ENCODE measurements around the gene PLAAT1. TPM values are rescaled to one million over a fixed set of nuclear protein-coding genes. Genes with fewer than 3 reads are reported as not detected.
A peak's percentile ranks its signal among the peaks of the same experiment; 100 is the strongest.

PLAAT1 gene
- total RNA-seq (2022): 0.93 and 1.0 TPM in 2 replicates
- Bru-seq, nascent RNA: percentile 31 among the genes with signal in this experiment
- BruChase-seq, experiment 1, labeled RNA remaining after a 6-hour chase: percentile 16 among the genes with signal in this experiment
- percentile 23 among the genes with signal in this experiment for BruChase-seq, experiment 2, labeled RNA remaining after a 2-hour chase
- long read RNA-seq, partial matches to known transcripts: 0 of 1 reads
- long read RNA-seq, other reads (novel, unspliced or antisense): 0 of 1 reads

GRCh38 chr3:193240850-193241706 is at the start of gene PLAAT1:
TSS of gene PLAAT1 (plus strand) at chr3:193241222. CDS start at chr3:193255651, 14,429 bp downstream.
- Mint-ChIP-seq H3K36me3 (ENCODE audit: insufficient read depth, unreplicated experiment) (no peaks in the 10 kb centered on the region), H3K9me3 (ENCODE audit: unreplicated experiment) (peaks cover 7% of the 10 kb centered on the region), H3K27me3 (ENCODE audit: insufficient read depth, unreplicated experiment) (peaks cover 13% of the 10 kb centered on the region), H3K27ac (ENCODE audit: low read depth, unreplicated experiment) (no peak within 1 kb of the TSS), H3K4me3 (ENCODE audit: unreplicated experiment) (peak within 1 kb of the TSS; percentile 56), H3K4me1 (ENCODE audit: insufficient read depth, unreplicated experiment) (no peaks in the 10 kb centered on the region)
- intact Hi-C loops (cut with micrococcal nuclease): no loop called here
- CTCF ChIA-PET: interaction anchor here (0.6 to 0.7 kb wide), 2 partner anchors 108 to 333 kb away, joined by 3 read pairs; no protein-coding TSS in a partner anchor
- BruUV-seq (replicated peaks): no TSS peak
- no peak for TF ChIP-seq CTCF (IDR thresholded peaks at IDR 0.05; ENCODE audit: unreplicated experiment)
- POLR2A ChIA-PET: no interaction called here
- peak; percentile 36 for DNase-seq (ENCODE audit: unreplicated experiment)

GRCh38 chr3:193194371-193194770 is 46.7 kb upstream of the PLAAT1 start:
- CTCF ChIA-PET: no interaction called here

GRCh38 chr3:193196746-193197145 is 44.3 kb upstream of the PLAAT1 start:
- TF ChIP-seq CTCF (IDR thresholded peaks at IDR 0.05; ENCODE audit: unreplicated experiment): no peak
- no peaks in the 10 kb centered on the region for H3K4me1 Mint-ChIP-seq (ENCODE audit: insufficient read depth, unreplicated experiment)
- BruUV-seq (replicated peaks): no TSS peak
- H3K9me3 Mint-ChIP-seq (ENCODE audit: unreplicated experiment): no peaks in the 10 kb centered on the region
- peaks cover 42% of the 10 kb centered on the region for H3K27me3 Mint-ChIP-seq (ENCODE audit: insufficient read depth, unreplicated experiment)
- no peaks in the 10 kb centered on the region for H3K36me3 Mint-ChIP-seq (ENCODE audit: insufficient read depth, unreplicated experiment)
- DNase-seq (ENCODE audit: unreplicated experiment): no peak
- intact Hi-C loops (cut with micrococcal nuclease): no loop called here
- no peak overlapping the region for H3K4me3 Mint-ChIP-seq (ENCODE audit: unreplicated experiment)
- H3K27ac Mint-ChIP-seq (ENCODE audit: low read depth, unreplicated experiment): no peak overlapping the region
- CTCF ChIA-PET: no interaction called here
- POLR2A ChIA-PET: no interaction called here

More at GRCh38 chr3:193194371-193194770, 46.7 kb upstream of the PLAAT1 start:
- no peak for TF ChIP-seq CTCF (IDR thresholded peaks at IDR 0.05; ENCODE audit: unreplicated experiment)
- no peak overlapping the region for H3K4me3 Mint-ChIP-seq (ENCODE audit: unreplicated experiment)
- BruUV-seq (replicated peaks): no TSS peak
- no peaks in the 10 kb centered on the region for H3K9me3 Mint-ChIP-seq (ENCODE audit: unreplicated experiment)
- H3K36me3 Mint-ChIP-seq (ENCODE audit: insufficient read depth, unreplicated experiment): no peaks in the 10 kb centered on the region
- no peak overlapping the region for H3K27ac Mint-ChIP-seq (ENCODE audit: low read depth, unreplicated experiment)
- POLR2A ChIA-PET: interaction anchor here (0.6 kb wide), 1 partner anchor 9 kb away, joined by 3 read pairs; no protein-coding TSS in a partner anchor
- no peak for DNase-seq (ENCODE audit: unreplicated experiment)
- H3K4me1 Mint-ChIP-seq (ENCODE audit: insufficient read depth, unreplicated experiment): no peaks in the 10 kb centered on the region
- intact Hi-C loops (cut with micrococcal nuclease): no loop called here
- H3K27me3 Mint-ChIP-seq (ENCODE audit: insufficient read depth, unreplicated experiment): peaks cover 61% of the 10 kb centered on the region

All from MCF 10A (cell line).